Astrocyte of the cerebellum (primary cell): Measurements from ENCODE around the gene MEF2A.
"Not testable (repeated sequence)": the region's sequence is repeated elsewhere in the genome, so short reads cannot be mapped to it uniquely, and the experiment has no call there.

Experiments used
- DNase-seq: peaks from one replicate; pipeline ENCODE4 v3.0.0-alpha.2; 2011; ENCODE audit warnings: low read depth
- H3K4me3 ChIP-seq: 2 replicates; pipeline ENCODE4 v1.5.1; 2011; ENCODE audit warnings: mild to moderate bottlenecking, low read depth, low read length, moderate library complexity
- CTCF ChIP-seq: IDR thresholded peaks from 2 replicates; pipeline ENCODE4 v1.5.1; 2012; ENCODE audit warnings: low read length, low read depth, moderate library complexity, mild to moderate bottlenecking; ENCODE audit errors: missing control alignments
- in situ Hi-C: cut with HindIII; loops from 2 replicates; pipeline ENCODE4 v1.10.0; 2017; ENCODE audit warnings: low sequenced_read_pairs

MEF2A gene

GRCh38 chr15:99565299-99566156 lies at the start of gene MEF2A:
TSS of gene MEF2A (plus strand) at chr15:99565984. CDS start at chr15:99633120, 67,136 bp downstream.
- H3K4me3 ChIP-seq: peak within 1 kb of the TSS; percentile 89
- no peak for TF ChIP-seq CTCF
- in situ Hi-C loops: no loop called here
- DNase-seq: peak; percentile 85

- H3K4me3 ChIP-seq: no peak overlapping the region
- no peak for TF ChIP-seq CTCF
- in situ Hi-C loops: no loop called here
- no peak for DNase-seq
Observed at GRCh38 chr15:99518191-99518590, 47.6 kb upstream of the MEF2A start.

GRCh38 chr15:99519366-99519765 lies 46.4 kb upstream of the MEF2A start:
- in situ Hi-C loops, DNase-seq, H3K4me3 ChIP-seq: not testable (repeated sequence)

- in situ Hi-C loops: no loop called here
- no peak for TF ChIP-seq CTCF
- H3K4me3 ChIP-seq: no peak overlapping the region
- DNase-seq: no peak
Observed at GRCh38 chr15:99522288-99522687, 43.5 kb upstream of the MEF2A start.

- H3K4me3 ChIP-seq: no peak overlapping the region
- no peak for TF ChIP-seq CTCF
- no peak for DNase-seq
- in situ Hi-C loops: no loop called here
Observed at GRCh38 chr15:99526176-99526575, 39.6 kb upstream of the MEF2A start.

GRCh38 chr15:99526671-99527070 lies 39.1 kb upstream of the MEF2A start:
- in situ Hi-C loops: no loop called here
- no peak overlapping the region for H3K4me3 ChIP-seq
- DNase-seq: no peak
- no peak for TF ChIP-seq CTCF

- in situ Hi-C loops: no loop called here
- no peak overlapping the region for H3K4me3 ChIP-seq
- TF ChIP-seq CTCF: no peak
- DNase-seq: peak; percentile 9
Observed at GRCh38 chr15:99536422-99537040, 29.3 kb upstream of the MEF2A start.
